ENCODE results near the gene USP34. TPM values are rescaled to one million over a fixed set of nuclear protein-coding genes. Genes with fewer than 3 reads are reported as not detected.

The USP34 gene
- total and polyA plus RNA-seq, 9 of the 15 experiments (the other 6 are each of a cell fraction or from before 2014, with no cell fraction given), result 19.8 to 108 (median 67.8) TPM

- DNase-seq (ENCODE audit: extremely low read depth in 1 of 4, low spot score in 3 of 4) (no peak), FAIRE-seq (peak; percentile 6), ATAC-seq (no peak)
- Histone ChIP-seq H3K9me1 (ENCODE audit: control insufficient read depth, insufficient read depth, low read length) (peaks cover 2% of the 10 kb centered on the region), H2AFZ (ENCODE audit: low read depth, low read length) (no peak overlapping the region), H3K79me2 (ENCODE audit: control insufficient read depth, insufficient read depth, low read length) (peaks cover 96% of the 10 kb centered on the region), H3K27ac (ENCODE audit: extremely low read depth, low read depth, low read length) (no peak overlapping the region), H3K36me3 (ENCODE audit: control insufficient read depth, insufficient read depth, low read length) (no peaks in the 10 kb centered on the region), H3K27me3 (ENCODE audit: control insufficient read depth in 2 of 2, insufficient read depth in 2 of 2, low read length in 2 of 2) (no peaks in the 10 kb centered on the region), H4K20me1 (replicated peaks; ENCODE audit: control insufficient read depth, insufficient read depth, low read length) (peaks cover 25% of the 10 kb centered on the region), H3K4me1 (replicated peaks in 1 of 2; ENCODE audit: control insufficient read depth in 2 of 2, insufficient read depth in 2 of 2, low read length in 2 of 2) (peaks cover 0 to 4% of the 10 kb centered on the region in 2 experiments; a peak in 1 of 5 replicates), H3K4me3 (no peak overlapping the region), H3K4me2 (ENCODE audit: insufficient read depth, low read length) (no peak overlapping the region), H3K9me3 (replicated peaks; ENCODE audit: control insufficient read depth, insufficient read depth, low read depth, low read length) (no peaks in the 10 kb centered on the region), H3K9ac (ENCODE audit: insufficient read depth in 1 of 2, low read depth in 2 of 2, low read length in 2 of 2) (no peak overlapping the region)
- TF ChIP-seq ZNF589 (CRISPR knock-in tag; IDR thresholded peaks at IDR 0.05; ENCODE audit: low read depth), result no peak
- no peak for TF ChIP-seq E2F8 (IDR thresholded peaks at IDR 0.05; ENCODE audit: low read depth, partially characterized antibody)
- TF ChIP-seq CGGBP1 (CRISPR knock-in tag; IDR thresholded peaks at IDR 0.05), result no peak
- TF ChIP-seq TAL1 (IDR thresholded peaks at IDR 0.05), result no peak
- TF ChIP-seq FOXO4 (CRISPR knock-in tag; IDR thresholded peaks at IDR 0.05), result no peak
- TF ChIP-seq POLR3G (IDR thresholded peaks at IDR 0.05; ENCODE audit: extremely low read depth, insufficient read length, insufficient replicate concordance), result no peak
- TF ChIP-seq ZNF217 (CRISPR knock-in tag; IDR thresholded peaks at IDR 0.05), result no peak
- ChIA-PET POLR2A (interaction anchor here (0.6 to 1.0 kb wide), 2 partner anchors 10 to 15 kb away, joined by 3 to 4 read pairs; no protein-coding TSS in a partner anchor), CTCF (ENCODE audit: low intra/inter-chr PET ratio) (no interaction called here)
- in situ Hi-C loops (cut with MboI), result no loop called here
- 96% methylated on average over 3 of the region's 3 CpGs for WGBS (ENCODE audit: insufficient coverage, low coverage, missing lambda C conversion rate)
- BruUV-seq (replicated peaks), result no TSS peak
- intact Hi-C loops (cut with micrococcal nuclease), result no loop called here
Measured at GRCh38 chr2:61432990-61433389, 37.9 kb downstream of the USP34 start.

Measured in K562 (cell line).